ENCODE results near the gene ADAM11.
"Not testable (repeated sequence)": the region's sequence is repeated elsewhere in the genome, so short reads cannot be mapped to it uniquely, and the experiment has no call there.

The ADAM11 gene

GRCh38 chr17:44794851-44795413, 36.1 kb downstream of the ADAM11 start:
- no peak for DNase-seq (ENCODE audit: low read depth in 1 of 2, low spot score in 1 of 2)

GRCh38 chr17:44795421-44795820, 36.6 kb downstream of the ADAM11 start:
- no peak for DNase-seq (ENCODE audit: low read depth in 1 of 2, low spot score in 1 of 2)

GRCh38 chr17:44795928-44796327, 37.1 kb downstream of the ADAM11 start:
- no peak for DNase-seq (ENCODE audit: low read depth in 1 of 2, low spot score in 1 of 2)

GRCh38 chr17:44796731-44797130, 37.9 kb downstream of the ADAM11 start:
- no peak for DNase-seq (ENCODE audit: low read depth in 1 of 2, low spot score in 1 of 2)

GRCh38 chr17:44797802-44798201, 39.0 kb downstream of the ADAM11 start:
- no peak for DNase-seq (ENCODE audit: low read depth in 1 of 2, low spot score in 1 of 2)

GRCh38 chr17:44798356-44798755, 39.6 kb downstream of the ADAM11 start:
- no peak for DNase-seq (ENCODE audit: low read depth in 1 of 2, low spot score in 1 of 2)

- DNase-seq (ENCODE audit: low read depth in 1 of 2, low spot score in 1 of 2): no peak
These were observed 43.1 kb downstream of the ADAM11 start for GRCh38 chr17:44801880-44802279.

- DNase-seq (ENCODE audit: low read depth in 1 of 2, low spot score in 1 of 2): no peak
These were observed 45.7 kb downstream of the ADAM11 start for GRCh38 chr17:44804302-44805089.

GRCh38 chr17:44807093-44807816, 48.5 kb downstream of the ADAM11 start:
- DNase-seq (ENCODE audit: low read depth in 1 of 2, low spot score in 1 of 2): no peak

- DNase-seq (ENCODE audit: low read depth in 1 of 2, low spot score in 1 of 2): no peak
These were observed 49.0 kb downstream of the ADAM11 start for GRCh38 chr17:44807817-44808155.

- DNase-seq (ENCODE audit: low read depth in 1 of 2, low spot score in 1 of 2): no peak
These were observed 49.4 kb downstream of the ADAM11 start for GRCh38 chr17:44808156-44808555.

GRCh38 chr17:44808656-44809388, 50.0 kb downstream of the ADAM11 start:
- DNase-seq (ENCODE audit: low read depth in 1 of 2, low spot score in 1 of 2): not testable (repeated sequence)

GRCh38 chr17:44812263-44812662, 53.5 kb downstream of the ADAM11 start:
- DNase-seq (ENCODE audit: low read depth in 1 of 2, low spot score in 1 of 2): no peak

GRCh38 chr17:44818508-44818907, 59.7 kb downstream of the ADAM11 start:
- DNase-seq (ENCODE audit: low read depth in 1 of 2, low spot score in 1 of 2): not testable (repeated sequence)

- no peak for DNase-seq (ENCODE audit: low read depth in 1 of 2, low spot score in 1 of 2)
These were observed 61.9 kb downstream of the ADAM11 start for GRCh38 chr17:44820631-44821212.

- DNase-seq (ENCODE audit: low read depth in 1 of 2, low spot score in 1 of 2): not testable (repeated sequence)
These were observed 66.4 kb downstream of the ADAM11 start for GRCh38 chr17:44825236-44825635.

- no peak for DNase-seq (ENCODE audit: low read depth in 1 of 2, low spot score in 1 of 2)
These were observed 67.5 kb downstream of the ADAM11 start for GRCh38 chr17:44826123-44826790.

GRCh38 chr17:44827863-44828262, 69.1 kb downstream of the ADAM11 start:
- DNase-seq (ENCODE audit: low read depth in 1 of 2, low spot score in 1 of 2): no peak

- DNase-seq (ENCODE audit: low read depth in 1 of 2, low spot score in 1 of 2): no peak
These were observed 70.2 kb downstream of the ADAM11 start for GRCh38 chr17:44828919-44829522.
